ENCODE data around the gene TEFM.
A peak's percentile ranks its signal among the peaks of the same experiment; 100 is the strongest.
"Not testable (repeated sequence)": the region's sequence is repeated elsewhere in the genome, so short reads cannot be mapped to it uniquely, and the experiment has no call there.

TEFM gene

GRCh38 chr17:30906101-30906911 lies at the start of gene TEFM:
Gene TEFM (minus strand): TSS chr17:30906238. CDS start chr17:30906198, 40 bp downstream.
- DNase-seq (ENCODE audit: low read depth in 2 of 2): peak; percentile 71 to 74

DNA sequence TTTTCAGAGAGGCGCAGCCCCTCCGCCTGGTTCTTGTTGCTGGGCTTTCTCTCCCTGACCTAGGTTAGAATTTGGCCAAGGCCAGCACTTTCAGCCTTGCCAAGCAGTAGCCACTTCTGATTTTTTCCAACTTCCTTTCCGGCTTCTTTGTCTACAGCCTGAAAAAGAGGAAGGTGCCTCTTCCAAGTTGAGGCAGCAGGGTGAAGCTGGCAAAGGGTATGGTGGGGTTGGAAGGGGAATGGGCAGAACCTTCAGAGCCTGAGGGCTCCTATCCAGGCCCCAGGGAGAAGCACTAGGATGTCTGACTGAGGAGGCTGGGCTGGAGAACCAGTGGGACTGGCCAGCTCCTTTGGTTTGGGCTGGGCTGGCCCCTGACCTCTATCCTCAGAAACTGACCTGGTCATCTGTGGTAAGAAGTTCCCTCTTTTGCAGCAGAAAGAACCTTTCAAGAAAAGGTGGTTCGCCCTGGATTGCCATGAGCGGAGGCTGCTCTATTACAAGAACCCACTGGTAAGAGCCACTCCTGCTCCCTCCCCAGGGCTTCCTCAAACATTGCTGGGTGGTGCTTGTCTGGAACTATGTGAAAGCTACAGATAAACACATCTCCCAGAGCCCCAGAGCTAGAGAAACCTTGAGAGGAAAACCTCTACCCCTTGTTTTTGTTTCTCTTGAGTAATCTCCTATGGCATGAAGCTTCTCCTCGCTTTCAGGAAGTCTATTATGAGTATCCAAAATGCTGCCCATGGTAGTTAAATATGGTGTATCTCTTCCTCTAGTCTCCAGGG lies 48.2 kb upstream of the TEFM start:
- DNase-seq (ENCODE audit: low read depth in 2 of 2): no peak

- DNase-seq (ENCODE audit: low read depth in 2 of 2): no peak
Observed at GRCh38 chr17:30952638-30953393, 46.8 kb upstream of the TEFM start.

GRCh38 chr17:30950669-30951399 lies 44.8 kb upstream of the TEFM start:
- DNase-seq (ENCODE audit: low read depth in 2 of 2): no peak

- DNase-seq (ENCODE audit: low read depth in 2 of 2): no peak
Observed at GRCh38 chr17:30950189-30950588, 44.2 kb upstream of the TEFM start.

GRCh38 chr17:30947796-30948195 lies 41.8 kb upstream of the TEFM start:
- no peak for DNase-seq (ENCODE audit: low read depth in 2 of 2)

DNA sequence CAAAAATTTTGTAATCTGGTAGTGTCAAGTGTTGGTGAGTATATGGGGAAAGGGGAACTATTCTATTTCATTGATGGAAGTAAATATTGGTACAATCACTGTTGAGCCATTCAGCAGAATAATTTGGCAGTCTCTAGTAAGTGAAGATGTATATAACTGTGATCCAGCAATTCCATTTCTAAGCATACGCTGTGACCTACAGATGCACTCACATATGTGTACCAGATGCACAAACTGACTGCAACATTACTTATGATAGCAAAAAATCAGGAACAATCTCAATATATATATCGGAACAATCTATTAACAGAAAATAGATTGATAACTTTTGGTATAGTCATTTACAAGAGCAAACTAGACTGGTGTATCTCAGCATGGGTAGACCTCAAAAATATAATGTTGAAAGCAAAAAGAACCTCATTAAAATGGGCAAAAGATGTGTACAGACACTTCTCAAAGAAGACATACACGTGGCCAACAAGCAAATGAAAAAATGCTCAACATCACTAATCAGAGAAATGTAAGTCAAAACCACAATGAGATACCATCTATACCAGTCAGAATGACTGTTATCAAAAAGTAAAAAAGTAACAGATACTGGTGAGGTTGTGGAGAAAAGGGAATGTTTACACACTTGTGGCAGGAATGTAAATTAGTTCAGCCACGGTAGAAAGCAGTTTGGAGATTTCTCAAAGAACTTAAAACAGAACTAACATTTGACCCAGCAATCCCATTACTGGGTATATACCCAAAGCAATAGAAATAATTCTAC lies 36.5 kb upstream of the TEFM start:
- no peak for DNase-seq (ENCODE audit: low read depth in 2 of 2)

GRCh38 chr17:30939051-30939689 lies 33.1 kb upstream of the TEFM start:
- no peak for DNase-seq (ENCODE audit: low read depth in 2 of 2)

- no peak for DNase-seq (ENCODE audit: low read depth in 2 of 2)
Observed at GRCh38 chr17:30933966-30934365, 27.9 kb upstream of the TEFM start.

DNA sequence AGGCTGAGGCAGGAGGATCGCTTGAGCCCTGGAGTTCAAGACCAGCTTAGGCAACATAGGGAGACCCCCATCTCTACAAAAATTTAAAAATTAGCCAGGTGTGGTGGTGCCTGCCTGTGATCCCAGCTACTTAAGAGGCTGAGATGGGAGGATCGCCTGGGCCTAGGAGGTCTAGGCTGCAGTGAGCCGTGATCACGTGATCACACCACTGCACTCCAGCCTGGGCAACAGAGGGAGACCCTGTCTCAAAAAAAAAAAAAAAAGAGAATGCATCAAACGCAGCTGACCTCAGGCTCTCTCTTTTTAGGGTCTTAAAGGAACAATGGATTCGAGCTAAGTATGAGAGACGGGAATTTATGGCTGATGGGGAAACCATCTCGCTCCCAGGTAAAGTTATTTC lies 25.5 kb upstream of the TEFM start:
- not testable (repeated sequence) for DNase-seq (ENCODE audit: low read depth in 2 of 2)

- no peak for DNase-seq (ENCODE audit: low read depth in 2 of 2)
Observed at GRCh38 chr17:30930495-30930894, 24.5 kb upstream of the TEFM start.

- not testable (repeated sequence) for DNase-seq (ENCODE audit: low read depth in 2 of 2)
Observed at GRCh38 chr17:30929861-30930260, 23.8 kb upstream of the TEFM start.

DNA sequence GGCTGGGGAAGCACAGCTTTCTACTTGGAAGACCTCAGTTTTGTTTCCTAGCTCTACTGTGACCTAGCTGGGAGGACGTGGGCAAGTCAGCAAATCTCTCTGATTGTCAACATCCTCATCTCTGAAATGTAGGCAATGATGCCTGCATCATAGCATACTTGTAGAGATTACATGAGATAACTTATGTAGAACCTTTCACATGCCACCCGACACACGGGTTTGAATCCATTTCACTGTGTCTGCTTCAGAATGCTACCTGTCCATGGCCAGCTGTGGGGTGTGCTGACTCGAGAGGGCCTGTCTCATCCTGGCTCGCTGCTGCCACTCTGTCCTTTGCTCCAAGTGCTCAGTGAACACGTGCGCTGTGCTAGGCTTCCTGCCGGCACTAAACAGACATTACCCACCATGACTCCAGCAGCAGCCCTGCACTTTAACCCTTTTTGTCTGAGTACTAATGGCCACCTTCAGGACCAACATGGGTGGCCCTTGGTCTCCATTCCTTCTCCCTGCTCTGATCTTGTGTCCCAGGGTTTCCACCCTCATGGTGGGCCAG lies 23.1 kb upstream of the TEFM start:
- DNase-seq (ENCODE audit: low read depth in 2 of 2): no peak

GRCh38 chr17:30928584-30928983 lies 22.5 kb upstream of the TEFM start:
- DNase-seq (ENCODE audit: low read depth in 2 of 2): no peak

DNA sequence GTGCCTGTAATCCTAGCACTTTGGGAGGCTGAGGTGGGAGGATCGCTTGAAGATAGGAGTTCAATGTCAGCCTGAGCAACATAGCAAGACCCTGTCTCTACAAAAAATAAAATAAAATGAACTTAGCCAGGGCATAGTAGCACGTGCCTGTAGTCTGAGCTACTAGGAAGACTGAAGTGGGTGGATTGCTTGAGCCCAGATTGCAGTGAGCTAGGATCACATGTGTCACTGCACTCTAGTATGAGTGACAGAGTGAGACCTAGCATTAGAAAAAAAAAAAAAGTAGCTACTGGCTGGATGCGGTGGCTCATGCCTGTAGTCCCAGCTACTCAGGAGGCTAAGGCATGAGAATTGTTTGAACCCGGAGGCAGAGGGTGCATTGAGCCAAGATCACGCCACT lies 21.7 kb upstream of the TEFM start:
- DNase-seq (ENCODE audit: low read depth in 2 of 2): no peak

- no peak for DNase-seq (ENCODE audit: low read depth in 2 of 2)
Observed at GRCh38 chr17:30926516-30926915, 20.5 kb upstream of the TEFM start.

- no peak for DNase-seq (ENCODE audit: low read depth in 2 of 2)
Observed at GRCh38 chr17:30924341-30924740, 18.3 kb upstream of the TEFM start.

GRCh38 chr17:30922235-30923030 lies 16.4 kb upstream of the TEFM start:
- DNase-seq (ENCODE audit: low read depth in 2 of 2): no peak

DNA sequence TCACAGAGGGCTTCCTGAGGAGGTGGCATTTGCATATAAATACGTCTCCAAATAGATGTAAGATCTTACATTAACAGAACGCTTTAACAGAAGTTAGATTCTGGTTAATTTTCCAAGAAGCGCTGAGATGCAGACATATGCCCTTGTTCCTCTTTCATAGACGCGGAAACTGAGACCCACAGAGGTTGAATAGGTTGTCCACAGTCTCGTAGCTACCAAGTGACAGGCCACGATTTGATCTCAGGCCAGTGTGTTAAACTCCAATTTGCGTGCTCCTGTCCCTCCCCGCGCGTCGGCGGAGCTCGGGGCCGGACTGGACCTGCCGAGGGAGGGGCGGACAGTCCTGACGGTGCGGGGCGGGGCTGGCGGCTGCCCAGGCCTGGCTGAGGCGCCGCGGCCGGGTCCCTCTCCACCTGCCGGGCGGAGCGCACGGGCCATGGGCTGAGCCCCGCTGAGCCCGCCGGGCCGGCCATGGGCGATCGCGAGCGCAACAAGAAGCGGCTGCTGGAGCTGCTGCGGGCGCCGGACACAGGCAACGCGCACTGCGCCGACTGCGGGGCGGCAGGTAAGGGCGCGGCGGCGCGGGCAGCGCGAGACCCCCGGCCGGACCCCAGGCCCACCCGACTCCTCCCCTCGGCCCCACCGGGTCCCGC lies 15.6 kb upstream of the TEFM start, which contains the start of gene ADAP2:
ADAP2 (plus strand) TSS at position 402 of the 653 bp plus-strand sequence; CDS start at position 472, 70 bp downstream.
- no peak for DNase-seq (ENCODE audit: low read depth in 2 of 2)
